Activated T-cell treated with anti-CD3 and anti-CD28 coated beads for 4 hours (primary cell): ENCODE data around the gene EIF4E3.

Experiments used
- DNase-seq: peaks from one replicate; pipeline ENCODE4 v3.0.0-alpha.2; 2020

EIF4E3 gene

GRCh38 chr3:71722693-71723092 lies 2.5 kb downstream of the EIF4E3 start:
- DNase-seq: no peak

DNA sequence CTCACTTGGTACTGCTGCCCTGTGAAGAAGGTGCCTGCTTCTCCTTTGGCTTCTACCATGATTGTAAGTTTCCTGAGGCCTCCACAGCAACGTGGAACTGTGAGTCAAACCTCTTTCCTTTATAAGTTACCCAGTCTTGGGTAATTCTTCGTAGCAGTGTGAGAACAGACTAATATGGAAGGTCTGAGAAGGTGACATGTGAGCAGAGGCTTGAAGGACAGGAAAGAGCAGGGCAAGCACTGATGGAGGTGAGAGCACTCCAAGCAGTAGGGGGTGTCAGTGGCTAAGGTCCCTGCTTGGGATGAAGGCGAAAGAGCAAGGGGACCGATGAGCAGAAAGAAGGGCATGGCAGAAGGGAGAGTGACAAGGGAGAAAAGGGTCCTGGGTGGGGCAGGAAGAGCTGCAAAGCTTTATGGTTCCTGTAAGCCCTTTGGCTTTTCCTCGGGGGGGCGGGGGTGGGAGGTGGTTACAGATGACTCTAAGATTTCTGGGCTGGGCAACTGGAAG lies 3.5 kb downstream of the EIF4E3 start:
- DNase-seq: peak; percentile 23

DNA sequence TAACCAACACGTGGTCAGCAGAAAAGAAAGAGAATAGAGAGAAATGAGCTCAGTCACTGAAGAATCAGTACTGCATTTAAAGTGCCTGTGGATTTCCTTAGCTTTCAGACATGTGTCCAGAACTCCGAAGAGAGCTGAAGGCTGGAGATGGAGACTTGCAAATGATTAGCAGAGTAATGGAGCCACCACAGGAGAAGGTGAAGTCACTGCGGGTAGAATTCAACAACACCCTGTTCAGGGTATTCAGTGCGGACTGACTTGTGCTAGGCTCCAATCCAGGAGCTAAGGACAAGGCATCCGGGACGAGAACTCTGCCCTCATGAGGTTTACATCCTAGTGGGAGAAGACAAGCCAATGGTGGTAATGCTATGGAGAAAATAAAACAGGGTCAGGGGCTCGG lies 4.2 kb downstream of the EIF4E3 start:
- no peak for DNase-seq

DNA sequence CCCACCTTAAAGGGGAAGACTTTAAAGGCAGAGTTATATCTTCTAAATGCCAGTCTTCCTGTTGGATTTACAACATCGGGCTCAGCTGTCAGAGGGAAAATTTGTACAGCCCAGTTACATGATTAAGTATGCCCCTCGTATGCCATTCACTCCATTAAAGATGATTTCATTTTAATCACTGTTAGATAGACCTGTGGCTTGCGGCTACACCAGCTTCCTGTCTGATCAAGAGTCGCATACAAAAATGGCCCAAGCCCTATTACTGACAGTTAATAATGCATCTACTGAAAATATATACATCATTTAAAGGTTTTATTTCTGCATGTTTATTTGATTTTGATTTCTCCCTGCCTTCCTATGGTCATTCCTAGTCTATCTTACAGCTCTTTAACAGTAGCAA lies 7.1 kb downstream of the EIF4E3 start:
- no peak for DNase-seq

DNA sequence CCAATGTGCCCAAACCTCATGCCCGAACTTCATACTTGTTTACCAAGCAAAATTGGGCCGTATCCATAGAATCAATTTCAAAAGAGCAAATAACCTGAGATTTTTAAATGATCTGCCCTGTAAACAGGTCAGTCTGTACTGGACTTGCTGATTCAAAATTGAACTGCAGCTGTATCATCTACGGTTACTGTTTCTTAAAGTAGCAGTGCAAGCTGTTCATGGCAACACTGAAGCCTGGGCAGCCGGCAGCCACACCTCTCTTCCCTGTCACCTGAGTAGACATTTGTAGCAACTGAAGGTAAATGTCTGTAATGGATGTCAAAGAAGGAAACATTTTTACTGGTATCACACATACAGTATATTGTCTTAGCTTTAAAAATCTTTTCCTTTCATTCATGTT lies 10.6 kb downstream of the EIF4E3 start:
- no peak for DNase-seq

GRCh38 chr3:71713041-71713440 lies 12.2 kb downstream of the EIF4E3 start:
- no peak for DNase-seq

DNA sequence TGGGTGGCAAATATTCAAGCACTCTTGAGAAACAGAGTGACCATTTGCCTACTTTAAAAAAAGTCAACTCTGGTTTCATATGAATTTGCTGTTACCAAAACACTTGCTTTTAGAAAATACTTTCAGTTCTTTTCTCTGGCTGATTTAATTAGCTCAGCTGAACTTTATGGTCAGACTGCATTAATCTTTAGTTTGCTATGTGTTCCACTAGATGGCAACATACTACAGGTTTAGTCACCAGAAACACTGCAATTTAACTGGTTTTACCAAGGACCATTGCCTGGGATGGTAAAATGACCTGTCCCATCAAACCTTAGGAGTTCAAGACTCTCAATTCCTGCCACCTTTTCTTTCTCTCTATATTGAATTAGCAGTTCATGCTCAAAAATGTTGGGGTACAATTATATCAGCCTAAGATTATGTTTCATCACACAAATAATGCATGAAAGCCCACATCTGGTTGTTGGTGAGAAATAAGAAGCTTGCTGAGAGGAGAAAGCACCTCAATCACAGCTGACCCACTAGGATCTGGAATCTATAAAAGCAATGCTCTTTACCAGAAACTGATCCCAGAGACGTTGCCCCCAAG lies 14.2 kb downstream of the EIF4E3 start:
- no peak for DNase-seq

DNA sequence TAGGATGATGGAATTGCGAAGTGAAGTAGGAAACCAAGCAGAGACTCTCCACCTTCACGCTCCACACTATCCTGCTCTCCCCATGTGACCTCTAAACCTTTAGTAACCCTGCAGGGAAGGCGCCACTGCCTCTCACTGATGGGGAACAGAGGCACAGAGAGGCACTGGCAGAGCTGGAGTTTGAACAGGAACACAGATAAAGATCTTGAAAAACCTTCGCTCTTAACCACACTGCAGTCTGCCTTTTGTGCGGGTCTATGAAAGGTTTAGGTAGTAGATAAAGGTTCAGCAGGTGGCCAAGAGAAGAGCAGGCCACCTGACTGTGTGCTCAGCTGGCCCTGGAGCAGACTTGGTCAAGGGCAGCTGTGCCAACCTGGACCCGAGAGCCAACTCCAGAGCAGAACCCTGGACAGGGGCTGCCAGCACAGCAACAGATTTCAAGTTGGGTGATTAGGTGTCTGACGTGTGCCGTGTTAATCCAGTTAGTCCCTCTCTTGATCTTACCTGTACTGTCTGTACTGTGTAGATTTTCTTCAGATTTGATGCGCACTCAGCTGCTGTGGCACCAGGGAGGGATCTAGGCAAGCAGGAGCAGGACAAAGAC lies 15.2 kb downstream of the EIF4E3 start:
- no peak for DNase-seq

GRCh38 chr3:71708476-71709105 lies 16.6 kb downstream of the EIF4E3 start:
- DNase-seq: no peak

DNA sequence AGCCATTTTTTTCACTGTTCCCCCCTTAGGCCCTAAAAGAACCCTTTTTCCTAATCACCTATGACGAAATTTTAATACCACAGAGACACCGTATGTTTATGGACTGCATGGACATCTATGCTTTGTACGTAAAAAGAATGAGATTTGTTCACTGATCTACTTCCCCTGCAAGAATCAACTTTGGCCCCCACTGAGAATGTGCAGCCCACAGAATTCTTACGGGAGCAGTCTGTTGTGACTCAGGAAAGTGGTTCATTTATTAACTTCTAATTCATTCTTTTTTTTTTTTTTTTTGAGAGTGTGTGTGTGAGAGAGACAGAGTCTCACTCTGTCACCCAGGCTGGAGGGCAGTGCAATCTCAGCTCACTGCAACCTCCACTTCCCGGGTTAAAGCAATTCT lies 17.6 kb downstream of the EIF4E3 start:
- no peak for DNase-seq

- no peak for DNase-seq
These were observed 19.5 kb downstream of the EIF4E3 start for GRCh38 chr3:71705681-71706080.

DNA sequence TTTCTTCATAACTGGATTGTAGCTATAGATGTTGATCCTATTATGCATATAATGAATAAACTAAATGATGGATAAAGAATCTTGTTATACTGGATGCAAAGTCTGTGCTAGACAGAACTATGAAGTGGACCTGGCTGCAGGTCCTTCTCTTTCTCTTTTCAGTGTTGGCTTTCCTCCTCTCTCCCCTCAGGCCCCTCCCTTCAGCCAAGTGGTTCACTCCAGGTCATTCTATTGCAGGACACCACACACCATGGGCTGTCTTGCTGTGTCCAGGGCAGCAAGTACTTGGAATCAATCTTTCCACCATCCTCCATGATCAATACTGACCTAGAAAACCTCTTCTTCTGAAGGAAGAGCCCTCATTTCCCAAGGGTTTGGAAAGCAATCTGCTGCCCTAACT lies 20.3 kb downstream of the EIF4E3 start:
- DNase-seq: no peak

DNA sequence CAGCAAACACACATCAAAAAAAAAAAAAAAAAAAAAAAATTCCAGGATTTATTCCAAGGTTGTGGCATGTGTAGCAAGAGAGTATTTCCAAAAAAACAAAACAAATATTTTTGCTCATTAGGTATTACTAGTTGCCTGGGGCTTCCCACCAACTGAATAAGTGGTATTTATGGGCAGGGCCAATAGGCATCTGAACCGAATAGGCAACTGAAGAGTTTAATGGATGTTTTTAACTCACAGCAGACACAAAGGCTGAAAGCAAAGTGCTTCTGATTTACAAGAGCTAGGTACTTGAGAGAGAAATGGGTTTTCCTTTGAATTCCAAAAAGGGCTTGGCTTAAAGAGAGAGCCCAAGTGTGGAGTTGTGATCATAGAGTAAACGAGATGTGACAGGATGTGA lies 21.4 kb downstream of the EIF4E3 start:
- no peak for DNase-seq

- DNase-seq: no peak
These were observed 22.8 kb downstream of the EIF4E3 start for GRCh38 chr3:71702131-71703024.

GRCh38 chr3:71701251-71701762 lies 23.9 kb downstream of the EIF4E3 start:
- no peak for DNase-seq

GRCh38 chr3:71695000-71695482 lies 30.2 kb downstream of the EIF4E3 start:
- no peak for DNase-seq

DNA sequence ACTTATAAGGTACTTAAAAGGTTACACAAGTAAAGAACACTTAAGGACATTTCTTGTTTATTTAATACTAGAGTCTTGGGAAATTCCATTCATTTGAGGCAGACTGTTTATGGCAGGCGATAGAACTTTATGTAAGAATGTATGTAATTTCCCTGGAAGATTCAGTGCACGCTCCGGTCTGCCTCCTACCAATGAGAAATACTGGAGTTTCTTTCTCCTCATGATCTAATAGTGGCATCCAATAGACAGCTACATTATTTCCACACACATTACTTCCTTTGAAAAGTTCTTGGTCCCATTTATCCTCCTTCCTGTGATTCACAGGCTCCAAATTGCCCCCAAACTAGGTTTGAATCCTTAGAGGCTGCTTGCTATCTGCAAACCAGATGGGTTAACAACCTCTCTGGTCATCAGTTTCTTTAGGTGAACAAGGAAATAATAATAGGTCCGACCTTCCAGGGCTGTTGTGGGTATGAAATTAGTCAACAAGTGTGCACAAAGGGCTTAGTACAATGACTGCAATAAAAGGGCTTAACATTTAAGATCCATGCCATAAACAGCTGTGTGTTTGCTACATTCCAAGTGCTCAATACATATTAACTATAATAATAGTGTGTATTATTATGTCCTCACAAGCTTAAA lies 30.7 kb downstream of the EIF4E3 start:
- no peak for DNase-seq

DNA sequence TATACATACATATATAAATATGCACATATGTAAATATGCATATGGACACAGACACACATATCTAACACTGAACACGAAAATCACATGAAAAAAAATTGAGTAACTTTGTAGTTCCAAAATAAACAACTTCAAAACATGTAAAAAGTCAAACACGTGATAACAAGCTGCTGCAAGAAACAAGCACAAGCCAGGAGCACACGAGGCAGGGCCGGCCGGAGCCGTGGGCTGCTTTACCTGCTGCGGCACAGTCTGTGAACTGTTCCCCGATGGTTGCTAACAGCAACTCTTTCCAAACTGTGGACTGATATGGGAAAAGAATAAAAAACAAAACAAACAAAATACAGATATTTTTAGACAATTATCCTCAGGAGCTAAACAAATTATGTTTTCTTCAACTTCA lies 31.6 kb downstream of the EIF4E3 start:
- DNase-seq: no peak

DNA sequence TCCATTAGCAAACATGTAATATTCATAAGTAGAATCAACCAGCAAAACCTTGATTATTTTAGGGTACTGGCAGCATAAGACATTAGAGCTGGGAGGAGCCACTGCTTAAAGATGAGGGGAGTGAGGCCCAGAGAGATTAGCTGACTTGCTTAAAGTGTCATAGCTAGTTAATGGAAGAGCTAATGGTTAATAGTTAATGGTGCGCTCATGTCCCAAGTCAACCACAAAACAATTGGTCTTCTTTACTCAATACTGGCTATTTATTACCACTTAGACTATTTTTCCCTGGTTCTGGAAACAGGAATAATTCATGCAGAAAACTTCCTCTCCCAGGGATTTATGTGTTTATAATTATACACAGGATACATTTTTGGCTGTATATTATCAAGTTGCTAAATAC lies 33.1 kb downstream of the EIF4E3 start:
- DNase-seq: no peak

DNA sequence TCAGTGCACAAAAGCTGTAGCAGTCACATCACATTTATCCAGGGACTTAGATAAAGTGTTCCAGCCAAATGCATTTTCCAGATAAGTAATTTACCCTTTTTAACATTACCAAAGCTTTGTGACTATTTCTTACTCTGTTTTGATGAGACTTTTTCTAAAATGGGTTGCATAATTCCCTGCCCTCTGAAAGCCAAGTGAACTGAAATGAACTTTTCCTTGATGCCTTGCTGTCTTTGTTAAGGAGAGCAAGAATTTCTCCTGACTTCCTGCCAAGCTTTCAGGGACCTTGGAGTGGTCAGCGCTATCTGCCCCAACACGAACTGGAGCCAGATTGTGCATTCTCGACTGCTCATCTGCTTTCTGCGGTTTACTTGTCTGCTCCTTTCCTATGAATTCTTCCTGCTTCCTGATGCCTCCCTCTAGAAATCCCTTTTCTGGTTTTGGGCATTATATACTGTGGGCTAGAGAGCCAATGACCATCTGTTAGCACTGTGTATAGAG lies 34.8 kb downstream of the EIF4E3 start:
- DNase-seq: no peak

DNA sequence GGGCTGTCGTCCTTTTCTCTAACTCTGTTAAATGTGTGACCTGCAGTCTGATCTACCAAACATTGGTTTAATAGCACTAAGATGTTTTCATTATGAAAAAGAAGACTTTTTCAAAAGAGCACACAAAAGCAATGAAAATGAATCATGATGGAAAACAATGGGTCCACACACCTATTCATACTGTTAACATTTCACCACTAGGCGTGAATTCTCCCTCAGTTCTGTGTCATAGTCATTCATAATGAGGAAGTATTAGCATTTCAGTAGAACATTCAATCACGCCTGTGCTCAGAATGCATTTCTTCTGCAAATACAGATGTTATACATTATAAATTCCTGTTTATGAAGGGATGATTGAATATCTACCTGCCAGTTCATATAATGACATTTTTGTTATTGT lies 35.9 kb downstream of the EIF4E3 start:
- no peak for DNase-seq

- DNase-seq: no peak
These were observed 37.1 kb downstream of the EIF4E3 start for GRCh38 chr3:71688121-71688520.
